Panc1 (cell line): ENCODE measurements around the gene TOP3A. TPM values are rescaled to one million over a fixed set of nuclear protein-coding genes. Genes with fewer than 3 reads are reported as not detected.

Source experiments
- ATAC-seq: fragments of 200-7000 bp; cut with Tn5 transposase; 2 replicates; pipeline ENCODE4 v1.9.1; 2020; ENCODE audit warnings: mild to moderate bottlenecking, moderate library complexity
- BruUV-seq: library from RNA; stranded (reverse); fragments of 400-500 nt; replicated peaks from 2 replicates; lab custom pipeline; 2021; lab: Mats Ljungman, UMichigan
- CTCF ChIA-PET: fragments of 300-600 bp; sonication (Branson Sonifier 250); formaldehyde crosslinking; loops from one replicate; lab custom pipeline; 2022; ENCODE audit warnings: antibody characterized with exemption; lab: Charles Lee
- POLR2A ChIA-PET: fragments of 300-600 bp; sonication (Branson Sonifier 250); formaldehyde crosslinking; loops from one replicate; lab custom pipeline; 2022; ENCODE audit warnings: antibody characterized with exemption; lab: Charles Lee
- DNase-seq: peaks from one replicate; pipeline ENCODE4 v3.0.0-alpha.2; 2010; ENCODE audit warnings: low read depth, low spot score
- H3K27ac ChIP-seq: 2 replicates; pipeline ENCODE4 v1.5.1; 2011; ENCODE audit warnings: mild to moderate bottlenecking, low read length, inconsistent platforms
- H3K27me3 ChIP-seq: fragments of 200-500 bp; sonication (Bioruptor generic); 2 replicates; pipeline ENCODE4 v1.6.0; 2014; ENCODE audit warnings: low read length, inconsistent platforms; ENCODE audit not compliant: control insufficient read depth, insufficient read depth
- H3K36me3 ChIP-seq: fragments of 200-500 bp; sonication (Bioruptor generic); 2 replicates; pipeline ENCODE4 v1.5.1; 2014; ENCODE audit warnings: inconsistent platforms, mild to moderate bottlenecking, low read length, moderate library complexity; ENCODE audit not compliant: control insufficient read depth, insufficient read depth
- H3K4me1 ChIP-seq: 2 replicates; pipeline ENCODE4 v1.5.1; 2011; ENCODE audit warnings: inconsistent platforms, mild to moderate bottlenecking, low read length, moderate library complexity; ENCODE audit not compliant: control insufficient read depth, insufficient read depth
- H3K4me3 ChIP-seq, 2 experiments: 2 replicates each; pipeline ENCODE4 v1.5.1; 2011 to 2012; ENCODE audit warnings: low read depth in 2 of 2, low read length in 2 of 2, mild to moderate bottlenecking in 2 of 2, inconsistent platforms in 1 of 2, moderate library complexity in 1 of 2
- H3K9me3 ChIP-seq: fragments of 200-500 bp; sonication (Bioruptor generic); 2 replicates; pipeline ENCODE4 v1.5.1; 2014; ENCODE audit warnings: low read depth, mild to moderate bottlenecking, inconsistent platforms, low read length, moderate library complexity; ENCODE audit not compliant: control insufficient read depth, insufficient read depth
- CTCF ChIP-seq: fragments of 450-650 bp; IDR thresholded peaks from 2 replicates; pipeline ENCODE4 v1.5.1; 2017; ENCODE audit warnings: mild to moderate bottlenecking
- POLR2AphosphoS5 ChIP-seq: IDR thresholded peaks from 2 replicates; pipeline ENCODE4 v1.6.1; 2012; ENCODE audit warnings: mild to moderate bottlenecking, low read depth, low read length, moderate library complexity
- REST ChIP-seq, 2 experiments: IDR thresholded peaks; 2 replicates each; pipeline ENCODE4 v1.6.1; 2011 to 2012; ENCODE audit warnings: low read depth in 2 of 2, control low read depth in 1 of 2, low read length in 1 of 2, mild to moderate bottlenecking in 1 of 2, moderate library complexity in 1 of 2; ENCODE audit not compliant: insufficient read depth in 1 of 2
- SIN3A ChIP-seq: IDR thresholded peaks from 2 replicates; pipeline ENCODE4 v1.6.1; 2012; ENCODE audit warnings: low read depth, mild to moderate bottlenecking, low read length, moderate library complexity, borderline replicate concordance; ENCODE audit not compliant: insufficient read depth
- TCF7L2 ChIP-seq: IDR thresholded peaks from 2 replicates; pipeline ENCODE4 v1.6.1; 2011; ENCODE audit warnings: mild to moderate bottlenecking, low read depth, low read length, inconsistent platforms
- in situ Hi-C: cut with HindIII; loops from 2 replicates; pipeline ENCODE4 v1.10.0; 2016; ENCODE audit warnings: low sequenced_read_pairs, low pct_unique_long_range_greater_than_20kb
- intact Hi-C: fragments of 100-400 bp; cut with micrococcal nuclease; formaldehyde crosslinking; loops from one replicate; pipeline ENCODE4 v1.10.0; 2022; ENCODE audit not compliant: unreplicated experiment
- total RNA-seq: library from RNA; stranded (reverse); gene quantifications from one replicate; pipeline ENCODE4 v1.2.1, GENCODE V29; 2021; ENCODE audit not compliant: unreplicated experiment

Gene TOP3A
- total RNA-seq, 1 experiment from 2014 or later = 49.3 TPM

GRCh38 chr17:18248300-18248731 is 66.5 kb downstream of the TOP3A start:
- no peaks in the 10 kb centered on the region for H3K9me3 ChIP-seq
- CTCF ChIA-PET = no interaction called here
- no peaks in the 10 kb centered on the region; the same call in 1 of the 2 replicates for H3K36me3 ChIP-seq
- intact Hi-C loops (no loop called here), in situ Hi-C loops (no loop called here)
- H3K27me3 ChIP-seq = no peaks in the 10 kb centered on the region
- no TSS peak for BruUV-seq
- H3K4me1 ChIP-seq = no peaks in the 10 kb centered on the region
- POLR2A ChIA-PET = no interaction called here
- no peak overlapping the region for H3K4me3 ChIP-seq
- H3K27ac ChIP-seq = no peak overlapping the region
- TF ChIP-seq CTCF (peak; percentile 85), REST (IDR thresholded peaks at IDR 0.05; ENCODE audit: insufficient read depth in 1 of 2, low read depth in 2 of 2, low read length in 1 of 2) (no peak)
- ATAC-seq (peak; percentile 74; the same call in 1 of the 2 replicates), DNase-seq (no peak)

GRCh38 chr17:18247613-18248001 is 67.2 kb downstream of the TOP3A start:
- in situ Hi-C loops = no loop called here
- no peak for DNase-seq
- peak; percentile 7; the same call in 1 of the 2 replicates for ATAC-seq
- Histone ChIP-seq H3K9me3 (no peaks in the 10 kb centered on the region), H3K27me3 (no peaks in the 10 kb centered on the region), H3K36me3 (no peaks in the 10 kb centered on the region; the same call in 1 of the 2 replicates), H3K4me3 (no peak overlapping the region), H3K27ac (no peak overlapping the region), H3K4me1 (no peaks in the 10 kb centered on the region)
- BruUV-seq = no TSS peak
- no peak for TF ChIP-seq SIN3A
- no peak for TF ChIP-seq CTCF
- no peak for TF ChIP-seq REST (IDR thresholded peaks at IDR 0.05; ENCODE audit: insufficient read depth in 1 of 2, low read depth in 2 of 2, low read length in 1 of 2)
- no peak for TF ChIP-seq POLR2AphosphoS5
- TF ChIP-seq TCF7L2 = no peak
- POLR2A ChIA-PET = interaction anchor here (1.0 kb wide), 1 partner anchor 9 kb away, joined by 3 read pairs; no protein-coding TSS in a partner anchor
- CTCF ChIA-PET = no interaction called here
- intact Hi-C loops = no loop called here
